ENCODE measurements around the gene PTPRA. TPM values are rescaled to one million over a fixed set of nuclear protein-coding genes. Genes with fewer than 3 reads are reported as not detected.

Gene PTPRA
- total RNA-seq, 2 experiments from 2014 or later: 42.0 to 43.1 TPM

GRCh38 chr20:2919518-2920245 lies 46.4 kb downstream of the PTPRA start:
- Mint-ChIP-seq H3K4me3 (no peak overlapping the region), H3K36me3 (ENCODE audit: low read depth) (peaks cover 16% of the 10 kb centered on the region), H3K4me1 (ENCODE audit: low read depth) (peaks cover 28% of the 10 kb centered on the region), H3K27ac (no peak overlapping the region), H3K9me3 (no peaks in the 10 kb centered on the region), H3K27me3 (no peaks in the 10 kb centered on the region)
- no peak for TF ChIP-seq CTCF (IDR thresholded peaks at IDR 0.05)
- DNase-seq (no peak), ATAC-seq (no peak)
- intact Hi-C loops (cut with micrococcal nuclease): loop anchor here (10.0 kb wide), 1 partner anchor 65 kb away; no protein-coding TSS in a partner anchor
- ChIA-PET POLR2A (no interaction called here), CTCF (interaction anchor here (1.0 kb wide), 1 partner anchor 24 kb away, joined by 3 read pairs; no protein-coding TSS in a partner anchor)

- DNase-seq (no peak), ATAC-seq (no peak)
- intact Hi-C loops (cut with micrococcal nuclease): no loop called here
- Mint-ChIP-seq H3K27me3 (no peaks in the 10 kb centered on the region), H3K36me3 (ENCODE audit: low read depth) (peaks cover 17% of the 10 kb centered on the region), H3K9me3 (no peaks in the 10 kb centered on the region), H3K4me3 (no peak overlapping the region), H3K27ac (no peak overlapping the region), H3K4me1 (ENCODE audit: low read depth) (peaks cover 28% of the 10 kb centered on the region)
- no peak for TF ChIP-seq CTCF (IDR thresholded peaks at IDR 0.05)
- CTCF ChIA-PET: interaction anchor here (0.7 kb wide), 1 partner anchor 46 kb away, joined by 3 read pairs; no protein-coding TSS in a partner anchor
- POLR2A ChIA-PET: no interaction called here
Observed at GRCh38 chr20:2920473-2920872, 47.2 kb downstream of the PTPRA start.

GRCh38 chr20:2921506-2921905 lies 48.2 kb downstream of the PTPRA start:
- POLR2A ChIA-PET: no interaction called here
- H3K4me1 Mint-ChIP-seq (ENCODE audit: low read depth): peaks cover 30% of the 10 kb centered on the region

GRCh38 chr20:2922957-2923356 lies 49.7 kb downstream of the PTPRA start:
- ATAC-seq (no peak), DNase-seq (no peak)
- no peaks in the 10 kb centered on the region for H3K9me3 Mint-ChIP-seq
- no peak overlapping the region for H3K27ac Mint-ChIP-seq
- intact Hi-C loops (cut with micrococcal nuclease): no loop called here
- H3K27me3 Mint-ChIP-seq: no peaks in the 10 kb centered on the region
- POLR2A ChIA-PET: interaction anchor here (0.6 to 1.0 kb wide), 4 partner anchors 10 to 1892 kb away, joined by 3 to 4 read pairs (median 3); no protein-coding TSS in a partner anchor
- H3K4me3 Mint-ChIP-seq: no peak overlapping the region
- CTCF ChIA-PET: interaction anchor here (1.5 kb wide), 1 partner anchor 10 kb away, joined by 4 read pairs; no protein-coding TSS in a partner anchor
- peaks cover 24% of the 10 kb centered on the region for H3K36me3 Mint-ChIP-seq (ENCODE audit: low read depth)
- TF ChIP-seq CTCF (IDR thresholded peaks at IDR 0.05): no peak
- H3K4me1 Mint-ChIP-seq (ENCODE audit: low read depth): peaks cover 25% of the 10 kb centered on the region

More at GRCh38 chr20:2921506-2921905, 48.2 kb downstream of the PTPRA start:
- no peak for TF ChIP-seq CTCF (IDR thresholded peaks at IDR 0.05)
- Mint-ChIP-seq H3K27me3 (no peaks in the 10 kb centered on the region), H3K27ac (no peak overlapping the region), H3K36me3 (ENCODE audit: low read depth) (peaks cover 22% of the 10 kb centered on the region), H3K9me3 (no peaks in the 10 kb centered on the region), H3K4me3 (no peak overlapping the region)
- intact Hi-C loops (cut with micrococcal nuclease): no loop called here
- ATAC-seq (no peak), DNase-seq (no peak)
- CTCF ChIA-PET: no interaction called here

- ChIA-PET CTCF (no interaction called here), POLR2A (no interaction called here)
- H3K9me3 Mint-ChIP-seq: no peaks in the 10 kb centered on the region
- intact Hi-C loops (cut with micrococcal nuclease): no loop called here
- peaks cover 2% of the 10 kb centered on the region for H3K4me1 Mint-ChIP-seq (ENCODE audit: low read depth)
- ATAC-seq (no peak), DNase-seq (no peak)
- H3K27ac Mint-ChIP-seq: no peak overlapping the region
- no peaks in the 10 kb centered on the region for H3K27me3 Mint-ChIP-seq
- no peak for TF ChIP-seq CTCF (IDR thresholded peaks at IDR 0.05)
- peaks cover 17% of the 10 kb centered on the region for H3K36me3 Mint-ChIP-seq (ENCODE audit: low read depth)
- H3K4me3 Mint-ChIP-seq: no peak overlapping the region
Observed at GRCh38 chr20:2930538-2930937, 57.3 kb downstream of the PTPRA start.

All from activated CD8-positive, alpha-beta T cell treated with anti-CD3 and anti-CD28 coated beads for 36 hours (primary cell).